BE2C (cell line): Measurements from ENCODE around the gene MCUB.
"Not testable (repeated sequence)": the region's sequence is repeated elsewhere in the genome, so short reads cannot be mapped to it uniquely, and the experiment has no call there.

Source experiments
- DNase-seq: peaks from one replicate; pipeline ENCODE4 v3.0.0-alpha.2; 2020
- H3K27me3 ChIP-seq: fragments of 250-450 bp; sonication (Bioruptor Pico); 2 replicates; pipeline ENCODE4 v1.5.1; 2020; ENCODE audit warnings: mild to moderate bottlenecking
- H3K36me3 ChIP-seq: fragments of 250-450 bp; sonication (Bioruptor Pico); 2 replicates; pipeline ENCODE4 v1.5.1; 2020; ENCODE audit warnings: mild to moderate bottlenecking
- H3K4me1 ChIP-seq: fragments of 250-450 bp; sonication (Bioruptor Pico); 2 replicates; pipeline ENCODE4 v1.5.1; 2020
- H3K4me3 ChIP-seq: 2 replicates; pipeline ENCODE4 v1.5.1; 2011; ENCODE audit warnings: low read depth, low read length
- H3K9me3 ChIP-seq: fragments of 250-450 bp; sonication (Bioruptor Pico); 2 replicates; pipeline ENCODE4 v1.5.1; 2020
- CTCF ChIP-seq: IDR thresholded peaks from 2 replicates; pipeline ENCODE4 v1.5.1; 2012; ENCODE audit warnings: mild to moderate bottlenecking, low read depth, low read length

MCUB gene

GRCh38 chr4:109589605-109590004 lies 29.6 kb downstream of the MCUB start:
- H3K9me3 ChIP-seq: no peaks in the 10 kb centered on the region
- peaks cover 3% of the 10 kb centered on the region; the same call in 1 of the 2 replicates for H3K27me3 ChIP-seq
- H3K4me1 ChIP-seq: no peaks in the 10 kb centered on the region
- H3K36me3 ChIP-seq: no peaks in the 10 kb centered on the region
- no peak for DNase-seq
- TF ChIP-seq CTCF: no peak
- H3K4me3 ChIP-seq: no peak overlapping the region

- Histone ChIP-seq H3K9me3 (no peaks in the 10 kb centered on the region), H3K27me3 (peaks cover 3% of the 10 kb centered on the region; the same call in 1 of the 2 replicates), H3K4me1 (no peaks in the 10 kb centered on the region), H3K4me3 (no peak overlapping the region), H3K36me3 (no peaks in the 10 kb centered on the region)
- no peak for DNase-seq
- no peak for TF ChIP-seq CTCF
These were observed 30.9 kb downstream of the MCUB start for GRCh38 chr4:109590905-109591304.

- H3K9me3 ChIP-seq: no peaks in the 10 kb centered on the region
These were observed 32.3 kb downstream of the MCUB start for GRCh38 chr4:109592367-109592766.

GRCh38 chr4:109595123-109595522 lies 35.1 kb downstream of the MCUB start:
- not testable (repeated sequence) for H3K4me1 ChIP-seq, H3K4me3 ChIP-seq, H3K27me3 ChIP-seq, DNase-seq, H3K9me3 ChIP-seq, H3K36me3 ChIP-seq

More at GRCh38 chr4:109592367-109592766, 32.3 kb downstream of the MCUB start:
- Histone ChIP-seq H3K4me3 (no peak overlapping the region), H3K4me1 (no peaks in the 10 kb centered on the region), H3K36me3 (no peaks in the 10 kb centered on the region), H3K27me3 (peaks cover 3% of the 10 kb centered on the region; the same call in 1 of the 2 replicates)
- no peak for DNase-seq
- TF ChIP-seq CTCF: no peak

GRCh38 chr4:109596420-109597085 lies 36.5 kb downstream of the MCUB start:
- not testable (repeated sequence) for H3K27me3 ChIP-seq, DNase-seq, H3K4me3 ChIP-seq, H3K4me1 ChIP-seq, H3K36me3 ChIP-seq, H3K9me3 ChIP-seq

GRCh38 chr4:109599046-109599652 lies 39.1 kb downstream of the MCUB start:
- H3K36me3 ChIP-seq: no peaks in the 10 kb centered on the region
- no peak for DNase-seq
- no peaks in the 10 kb centered on the region for H3K27me3 ChIP-seq
- H3K4me1 ChIP-seq: no peaks in the 10 kb centered on the region
- no peak overlapping the region for H3K4me3 ChIP-seq
- TF ChIP-seq CTCF: no peak
- no peaks in the 10 kb centered on the region for H3K9me3 ChIP-seq

GRCh38 chr4:109600431-109600830 lies 40.4 kb downstream of the MCUB start:
- no peak for DNase-seq
- no peaks in the 10 kb centered on the region for H3K4me1 ChIP-seq
- H3K4me3 ChIP-seq: no peak overlapping the region
- no peaks in the 10 kb centered on the region for H3K27me3 ChIP-seq
- H3K36me3 ChIP-seq: no peaks in the 10 kb centered on the region
- H3K9me3 ChIP-seq: no peaks in the 10 kb centered on the region
- TF ChIP-seq CTCF: no peak
